Thoracic aorta (tissue), 2 donors: ENCODE measurements around the gene RRM2. TPM values are rescaled to one million over a fixed set of nuclear protein-coding genes. Genes with fewer than 3 reads are reported as not detected.

Experiments used
- ATAC-seq: fragments of 150-250 bp; one replicate; pipeline ENCODE4 v1.8.0; 2017; ENCODE audit warnings: low read depth; ENCODE audit not compliant: insufficient number of reproducible peaks, low FRiP score
- DNase-seq: peaks from one replicate; pipeline ENCODE4 v3.0.0-alpha.2; 2020; ENCODE audit warnings: low spot score
- H3K27ac ChIP-seq, 2 donors: fragments of 200-600 bp; sonication (generic); 1 replicate in 1 of 2; 2 replicates in 1 of 2; pipeline ENCODE4 v1.5.1; 2016; ENCODE audit warnings: mild to moderate bottlenecking in 2 of 2, moderate library complexity in 2 of 2
- H3K27me3 ChIP-seq: fragments of 200-600 bp; sonication (generic); replicated peaks from 2 replicates; pipeline ENCODE4 v1.6.0; 2016; ENCODE audit warnings: mild to moderate bottlenecking; ENCODE audit not compliant: insufficient read depth
- H3K36me3 ChIP-seq: fragments of 200-600 bp; sonication (generic); one replicate; pipeline ENCODE4 v1.5.1; 2016
- H3K4me1 ChIP-seq, 2 donors: fragments of 200-600 bp; sonication (generic); 1 replicate in 1 of 2; 2 replicates in 1 of 2; pipeline versions ENCODE4 v1.5.1 to v1.6.0; 2016; ENCODE audit warnings: low read depth in 2 of 2, mild to moderate bottlenecking in 1 of 2; ENCODE audit not compliant: control insufficient read depth in 1 of 2
- H3K4me3 ChIP-seq: fragments of 200-600 bp; sonication (generic); 2 replicates; pipeline ENCODE4 v1.5.1; 2016; ENCODE audit warnings: mild to moderate bottlenecking
- H3K9me3 ChIP-seq: fragments of 200-600 bp; sonication (generic); 2 replicates; pipeline ENCODE4 v1.5.1; 2016
- CTCF ChIP-seq: fragments of 200-600 bp; sonication (generic); IDR thresholded peaks from one replicate; pipeline ENCODE4 v1.5.1; 2019; ENCODE audit warnings: antibody characterized with exemption
- total RNA-seq, 2 donors: library from RNA; depleted of rRNA; stranded (reverse); fragments of >200 nt; gene quantifications; one replicate each; pipeline versions ENCODE4 v1.1.0 to v1.2.3, GENCODE V29; 2016

Gene RRM2
- total RNA-seq, 2 donors from 2014 or later = 0.92 to 1.2 TPM

- no peak for ATAC-seq
- Histone ChIP-seq H3K36me3 (no peaks in the 10 kb centered on the region), H3K9me3 (no peaks in the 10 kb centered on the region), H3K27ac (no peak overlapping the region), H3K27me3 (no peaks in the 10 kb centered on the region), H3K4me3 (no peak overlapping the region), H3K4me1 (peaks cover 3 to 26% of the 10 kb centered on the region in 2 donors)
- no peak for DNase-seq
- no peak for TF ChIP-seq CTCF
These were observed 45.5 kb upstream of the RRM2 start for GRCh38 chr2:10076988-10077527.

DNA sequence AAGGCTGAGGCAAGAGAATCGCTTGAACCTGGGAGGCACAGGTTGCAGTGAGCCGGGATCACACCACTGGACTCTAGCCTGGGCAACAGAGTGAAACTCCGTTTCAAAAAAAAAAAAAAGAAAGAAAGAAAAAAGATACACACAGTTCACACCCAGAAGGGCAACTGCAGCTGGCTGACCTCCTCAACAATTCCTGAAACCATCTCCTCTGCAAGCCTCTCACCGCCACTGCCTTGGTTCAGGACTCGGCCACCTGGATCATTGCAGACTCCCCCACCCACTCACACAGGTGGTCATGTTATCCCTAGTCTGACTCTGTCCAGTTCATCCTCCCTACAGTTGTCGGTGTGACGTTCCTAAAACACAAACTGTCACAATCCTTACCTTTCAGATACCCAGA is 44.5 kb upstream of the RRM2 start:
- H3K9me3 ChIP-seq = no peaks in the 10 kb centered on the region
- DNase-seq (no peak), ATAC-seq (no peak)
- H3K36me3 ChIP-seq = no peaks in the 10 kb centered on the region
- H3K4me3 ChIP-seq = no peak overlapping the region
- H3K27ac ChIP-seq = no peak overlapping the region
- no peak for TF ChIP-seq CTCF
- no peaks in the 10 kb centered on the region for H3K27me3 ChIP-seq
- peaks cover 8 to 24% of the 10 kb centered on the region in 2 donors for H3K4me1 ChIP-seq

GRCh38 chr2:10078704-10079265 is 43.8 kb upstream of the RRM2 start:
- Histone ChIP-seq H3K4me3 (peak overlapping the region; percentile 82), H3K4me1 (peaks cover 8 to 31% of the 10 kb centered on the region in 2 donors), H3K9me3 (no peaks in the 10 kb centered on the region), H3K36me3 (no peaks in the 10 kb centered on the region), H3K27me3 (no peaks in the 10 kb centered on the region), H3K27ac (peak overlapping the region; percentile 50 to 89)
- no peak for ATAC-seq
- TF ChIP-seq CTCF = no peak
- DNase-seq = no peak

DNA sequence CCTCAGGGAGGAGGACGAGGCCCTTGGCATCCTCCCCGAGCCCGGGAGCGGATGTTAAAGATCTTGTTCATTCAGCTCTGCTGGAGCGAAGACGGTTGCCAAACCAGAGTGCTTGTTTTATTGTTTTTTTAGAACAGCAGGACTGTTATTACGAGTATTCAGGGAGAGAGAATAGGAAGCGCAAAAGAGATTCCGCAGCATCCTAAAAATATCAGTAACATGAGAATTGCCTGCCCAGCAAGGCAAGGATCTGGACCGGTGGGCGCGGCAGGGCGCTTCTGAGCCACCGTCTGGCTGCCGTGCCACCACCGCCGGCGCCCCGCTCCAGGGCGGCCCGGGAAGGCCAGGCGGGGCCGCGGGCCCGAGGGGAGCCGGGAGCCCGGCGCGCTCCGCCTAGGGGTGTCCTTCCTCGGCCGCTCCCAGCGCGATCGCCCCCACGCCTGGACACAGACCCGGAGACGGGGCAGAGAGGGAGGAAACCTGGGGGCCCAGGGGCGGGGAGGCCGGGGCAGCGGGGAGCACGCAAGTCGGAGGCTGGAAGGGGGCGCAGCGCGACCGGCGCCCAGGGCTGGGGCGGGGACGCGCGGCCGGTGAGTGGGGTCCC is 43.2 kb upstream of the RRM2 start:
- peak overlapping the region; percentile 50 to 89 for H3K27ac ChIP-seq
- H3K27me3 ChIP-seq = no peaks in the 10 kb centered on the region
- H3K9me3 ChIP-seq = no peaks in the 10 kb centered on the region
- no peak for TF ChIP-seq CTCF
- no peak for DNase-seq
- H3K4me1 ChIP-seq = peaks cover 8 to 34% of the 10 kb centered on the region in 2 donors
- H3K4me3 ChIP-seq = peak overlapping the region; percentile 82
- ATAC-seq = peak; percentile 11
- H3K36me3 ChIP-seq = no peaks in the 10 kb centered on the region

- Histone ChIP-seq H3K4me3 (peak within 1 kb of the TSS; percentile 82), H3K4me1 (peaks cover 8 to 34% of the 10 kb centered on the region in 2 donors), H3K9me3 (no peaks in the 10 kb centered on the region), H3K36me3 (no peaks in the 10 kb centered on the region), H3K27me3 (no peaks in the 10 kb centered on the region), H3K27ac (peak within 1 kb of the TSS; percentile 50 to 89)
- DNase-seq (no peak), ATAC-seq (no peak)
- TF ChIP-seq CTCF = no peak
These were observed 42.5 kb upstream of the RRM2 start, which contains the start of gene CYS1 for GRCh38 chr2:10079870-10080535. Gene CYS1, minus strand, starts transcription at chr2:10080411. Its CDS starts 188 bp downstream, at chr2:10080223.
